ENCODE results near the gene DUSP11.

GRCh38 chr2:73812635-73813034 lies 32.7 kb upstream of the DUSP11 start:
- TF ChIP-seq, protein P1, sequence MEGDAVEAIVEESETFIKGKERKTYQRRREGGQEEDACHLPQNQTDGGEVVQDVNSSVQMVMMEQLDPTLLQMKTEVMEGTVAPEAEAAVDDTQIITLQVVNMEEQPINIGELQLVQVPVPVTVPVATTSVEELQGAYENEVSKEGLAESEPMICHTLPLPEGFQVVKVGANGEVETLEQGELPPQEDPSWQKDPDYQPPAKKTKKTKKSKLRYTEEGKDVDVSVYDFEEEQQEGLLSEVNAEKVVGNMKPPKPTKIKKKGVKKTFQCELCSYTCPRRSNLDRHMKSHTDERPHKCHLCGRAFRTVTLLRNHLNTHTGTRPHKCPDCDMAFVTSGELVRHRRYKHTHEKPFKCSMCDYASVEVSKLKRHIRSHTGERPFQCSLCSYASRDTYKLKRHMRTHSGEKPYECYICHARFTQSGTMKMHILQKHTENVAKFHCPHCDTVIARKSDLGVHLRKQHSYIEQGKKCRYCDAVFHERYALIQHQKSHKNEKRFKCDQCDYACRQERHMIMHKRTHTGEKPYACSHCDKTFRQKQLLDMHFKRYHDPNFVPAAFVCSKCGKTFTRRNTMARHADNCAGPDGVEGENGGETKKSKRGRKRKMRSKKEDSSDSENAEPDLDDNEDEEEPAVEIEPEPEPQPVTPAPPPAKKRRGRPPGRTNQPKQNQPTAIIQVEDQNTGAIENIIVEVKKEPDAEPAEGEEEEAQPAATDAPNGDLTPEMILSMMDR (IDR thresholded peaks at IDR 0.05): no peak
- no peak for TF ChIP-seq POLR2A (IDR thresholded peaks at IDR 0.05)
- no peak for TF ChIP-seq EP300 (IDR thresholded peaks at IDR 0.05)
